Liver (tissue), 3 donors: ENCODE measurements around the gene RYR1.

Source experiments
- CTCF ChIP-seq: fragments of 150-350 bp; IDR thresholded peaks from 2 replicates; pipeline ENCODE4 v1.5.1; 2017; ENCODE audit warnings: improper control_type of control experiment, low read depth, low read length; ENCODE audit not compliant: missing input control
- FOXA1 ChIP-seq: IDR thresholded peaks from 2 replicates; pipeline ENCODE4 v1.6.1; 2016; ENCODE audit warnings: antibody characterized with exemption
- GABPA ChIP-seq, 2 donors: IDR thresholded peaks in 1 of 2; conservative IDR thresholded peaks in 1 of 2; 2 replicates each; pipeline ENCODE4 v1.6.1; 2016; ENCODE audit warnings: antibody characterized with exemption in 2 of 2, mild to moderate bottlenecking in 1 of 2, moderate library complexity in 1 of 2
- MAX ChIP-seq: IDR thresholded peaks from 2 replicates; pipeline ENCODE4 v1.6.1; 2016; ENCODE audit warnings: antibody characterized with exemption
- donor health status: healthy.
- donor health status: healthy.

DNA sequence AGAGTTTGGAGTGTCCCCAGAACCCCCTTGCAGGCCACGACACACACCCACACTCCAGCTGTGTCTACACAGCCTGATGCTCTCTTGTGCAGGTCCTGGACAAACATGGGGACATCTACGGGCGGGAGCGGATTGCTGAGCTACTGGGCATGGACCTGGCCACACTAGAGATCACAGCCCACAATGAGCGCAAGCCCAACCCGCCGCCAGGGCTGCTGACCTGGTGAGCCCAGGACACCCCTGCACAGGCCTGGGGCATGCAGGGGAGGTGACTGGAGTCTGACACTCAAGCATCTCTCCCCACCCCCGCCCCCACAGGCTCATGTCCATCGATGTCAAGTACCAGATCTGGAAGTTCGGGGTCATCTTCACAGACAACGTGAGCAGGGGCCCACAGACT, 144.3 kb downstream of the RYR1 start:
- TF ChIP-seq MAX: no peak
- TF ChIP-seq GABPA (IDR thresholded peaks at IDR 0.05 in 1 of 2, conservative IDR thresholded peaks at IDR 0.05 in 1 of 2): no peak
- TF ChIP-seq CTCF: no peak
- no peak for TF ChIP-seq FOXA1
